ENCODE data around the gene ZBTB7A.

The ZBTB7A gene

DNA sequence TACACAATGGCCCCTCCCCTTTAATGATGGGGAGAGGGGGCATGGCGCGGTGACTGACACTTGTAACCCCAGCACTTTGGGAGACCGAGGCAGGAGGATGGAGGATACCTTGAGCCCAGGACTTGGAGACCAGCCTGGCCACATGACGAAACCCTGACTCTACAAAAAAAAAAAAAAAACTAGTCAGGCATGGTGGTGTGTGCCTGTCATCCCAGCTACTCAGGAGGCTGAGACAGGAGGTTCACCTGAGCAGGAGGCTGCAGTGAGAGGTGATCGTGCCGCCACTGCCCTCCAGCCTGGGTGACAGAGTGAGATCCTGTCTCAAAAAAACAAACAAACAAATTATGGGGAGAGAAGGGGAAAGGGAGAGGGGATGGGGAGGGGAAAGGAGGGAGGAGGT is 13.8 kb upstream of the ZBTB7A start:
- DNase-seq (ENCODE audit: low read depth in 2 of 2) = no peak
- TF ChIP-seq, protein P1, sequence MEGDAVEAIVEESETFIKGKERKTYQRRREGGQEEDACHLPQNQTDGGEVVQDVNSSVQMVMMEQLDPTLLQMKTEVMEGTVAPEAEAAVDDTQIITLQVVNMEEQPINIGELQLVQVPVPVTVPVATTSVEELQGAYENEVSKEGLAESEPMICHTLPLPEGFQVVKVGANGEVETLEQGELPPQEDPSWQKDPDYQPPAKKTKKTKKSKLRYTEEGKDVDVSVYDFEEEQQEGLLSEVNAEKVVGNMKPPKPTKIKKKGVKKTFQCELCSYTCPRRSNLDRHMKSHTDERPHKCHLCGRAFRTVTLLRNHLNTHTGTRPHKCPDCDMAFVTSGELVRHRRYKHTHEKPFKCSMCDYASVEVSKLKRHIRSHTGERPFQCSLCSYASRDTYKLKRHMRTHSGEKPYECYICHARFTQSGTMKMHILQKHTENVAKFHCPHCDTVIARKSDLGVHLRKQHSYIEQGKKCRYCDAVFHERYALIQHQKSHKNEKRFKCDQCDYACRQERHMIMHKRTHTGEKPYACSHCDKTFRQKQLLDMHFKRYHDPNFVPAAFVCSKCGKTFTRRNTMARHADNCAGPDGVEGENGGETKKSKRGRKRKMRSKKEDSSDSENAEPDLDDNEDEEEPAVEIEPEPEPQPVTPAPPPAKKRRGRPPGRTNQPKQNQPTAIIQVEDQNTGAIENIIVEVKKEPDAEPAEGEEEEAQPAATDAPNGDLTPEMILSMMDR (IDR thresholded peaks at IDR 0.05; ENCODE audit: low read depth, low read length) = no peak
- no peak overlapping the region for H3K4me3 ChIP-seq (replicated peaks in 1 of 2; ENCODE audit: low read depth in 2 of 2, low read length in 2 of 2)

DNA sequence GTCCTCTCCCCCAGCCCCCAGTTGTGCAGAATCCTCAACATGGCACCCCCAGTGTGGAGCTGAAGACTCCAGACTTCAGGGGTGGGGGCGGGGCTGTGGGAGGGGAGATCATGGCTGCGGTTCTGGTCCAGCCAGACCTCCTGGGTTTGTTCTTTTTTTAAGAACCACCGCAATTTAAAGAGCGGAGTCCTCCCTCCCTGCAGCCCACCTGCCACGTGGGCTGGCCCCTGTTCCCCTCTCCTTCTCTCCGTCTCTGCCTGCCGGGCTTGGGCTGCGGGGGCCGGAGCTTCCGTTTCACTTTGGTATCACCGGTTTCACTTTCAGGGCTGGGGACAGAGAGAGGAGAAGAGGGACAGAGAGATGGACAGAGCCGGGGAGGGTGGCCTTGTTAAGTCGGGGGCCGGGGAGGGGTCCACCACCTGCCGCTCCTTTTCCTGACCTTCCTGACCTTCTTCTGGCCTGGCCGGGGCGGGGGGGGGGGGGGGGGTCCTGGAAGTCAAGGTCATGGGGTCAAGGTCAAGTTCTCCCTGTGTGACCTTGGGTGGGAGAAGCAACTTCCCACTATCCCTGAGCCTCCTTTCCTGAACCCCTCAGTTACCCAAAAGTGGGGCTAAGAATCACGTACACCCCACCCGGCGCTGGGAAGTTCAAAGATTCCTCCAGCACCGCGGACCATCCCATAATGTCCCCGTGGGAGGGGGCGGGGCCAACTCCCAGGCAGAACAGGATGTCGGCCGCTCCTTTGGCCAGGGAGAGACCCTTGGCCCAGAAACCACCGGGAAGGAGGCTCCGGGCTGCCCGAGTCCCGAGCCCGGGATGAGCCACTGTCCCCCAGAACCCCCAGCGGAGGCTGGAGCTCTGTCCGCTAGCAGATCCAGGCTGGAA is 11.3 kb upstream of the ZBTB7A start:
- peak; percentile 33 to 54 for DNase-seq (ENCODE audit: low read depth in 2 of 2)
- TF ChIP-seq, protein P1 (IDR thresholded peaks at IDR 0.05; ENCODE audit: low read depth, low read length) = no peak
- H3K4me3 ChIP-seq (replicated peaks in 1 of 2; ENCODE audit: low read depth in 2 of 2, low read length in 2 of 2) = peak overlapping the region; percentile 49 to 51

GRCh38 chr19:4077007-4077374 is 10.3 kb upstream of the ZBTB7A start:
- TF ChIP-seq, protein P1 (IDR thresholded peaks at IDR 0.05; ENCODE audit: low read depth, low read length) = no peak
- no peak for DNase-seq (ENCODE audit: low read depth in 2 of 2)
- no peak overlapping the region for H3K4me3 ChIP-seq (replicated peaks in 1 of 2; ENCODE audit: low read depth in 2 of 2, low read length in 2 of 2)

GRCh38 chr19:4075373-4075772 is 8.7 kb upstream of the ZBTB7A start:
- TF ChIP-seq, protein P1 (IDR thresholded peaks at IDR 0.05; ENCODE audit: low read depth, low read length) = no peak
- no peak overlapping the region for H3K4me3 ChIP-seq (replicated peaks in 1 of 2; ENCODE audit: low read depth in 2 of 2, low read length in 2 of 2)
- peak in 1 of 2 donors; percentile 38 for DNase-seq (ENCODE audit: low read depth in 2 of 2)

DNA sequence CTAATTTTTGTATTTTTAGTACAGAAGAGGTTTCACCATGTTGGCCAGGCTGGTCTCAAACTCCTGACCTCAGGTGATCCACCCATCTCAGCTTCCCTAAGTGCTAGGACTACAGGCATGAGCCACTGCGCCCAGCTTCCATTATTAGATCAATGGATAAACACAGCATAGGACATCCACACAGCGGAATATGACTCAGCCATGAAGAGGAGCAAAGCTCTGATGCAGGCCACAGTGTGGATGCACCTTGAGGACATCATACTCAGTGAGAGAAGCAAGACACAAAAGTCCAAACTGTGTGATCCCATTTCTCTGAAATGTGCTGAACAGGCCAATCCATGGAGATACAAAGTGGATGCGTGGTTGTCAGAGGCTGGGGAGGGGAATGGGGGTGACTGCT is 4.9 kb upstream of the ZBTB7A start:
- no peak for DNase-seq (ENCODE audit: low read depth in 2 of 2)
- TF ChIP-seq, protein P1 (IDR thresholded peaks at IDR 0.05; ENCODE audit: low read depth, low read length) = no peak

GRCh38 chr19:4069331-4069959 is 2.7 kb upstream of the ZBTB7A start:
- no peak overlapping the region for H3K4me3 ChIP-seq (replicated peaks in 1 of 2; ENCODE audit: low read depth in 2 of 2, low read length in 2 of 2)
- TF ChIP-seq, protein P1 (IDR thresholded peaks at IDR 0.05; ENCODE audit: low read depth, low read length) = no peak
- no peak for DNase-seq (ENCODE audit: low read depth in 2 of 2)

More for the DNA sequence above, 4.9 kb upstream of the ZBTB7A start:
- H3K4me3 ChIP-seq (replicated peaks in 1 of 2; ENCODE audit: low read depth in 2 of 2, low read length in 2 of 2) = no peak overlapping the region

All from cardiac fibroblast (primary cell).